Esophagus muscularis mucosa (tissue), 4 donors: Measurements from ENCODE around the gene B9D1. TPM values are rescaled to one million over a fixed set of nuclear protein-coding genes. Genes with fewer than 3 reads are reported as not detected.

Experiments
- DNase-seq: peaks from one replicate; pipeline ENCODE4 v3.0.0-alpha.2; 2017; ENCODE audit errors: extremely low spot score
- H3K27ac ChIP-seq, 4 donors: fragments of 200-600 bp; sonication (generic); replicated peaks in 1 of 4; 1 replicate in 3 of 4; 2 replicates in 1 of 4; pipeline ENCODE4 v1.5.1; 2016 to 2019; ENCODE audit warnings: mild to moderate bottlenecking in 1 of 4
- H3K27me3 ChIP-seq, 4 donors: fragments of 200-600 bp; sonication (generic); one replicate each; pipeline versions ENCODE4 v1.5.1 to v1.6.0; 2016 to 2019
- H3K36me3 ChIP-seq, 4 donors: fragments of 200-600 bp; sonication (generic); one replicate each; pipeline ENCODE4 v1.5.1; 2016 to 2019
- H3K4me1 ChIP-seq, 4 donors: fragments of 200-600 bp; sonication (generic); one replicate each; pipeline ENCODE4 v1.5.1; 2016 to 2019
- H3K4me3 ChIP-seq, 4 donors: fragments of 200-600 bp; sonication (generic); 1 replicate in 2 of 4; 2 replicates in 2 of 4; pipeline ENCODE4 v1.5.1; 2016 to 2019; ENCODE audit warnings: mild to moderate bottlenecking in 4 of 4, moderate library complexity in 1 of 4
- H3K9me3 ChIP-seq, 4 donors: fragments of 200-600 bp; sonication (generic); 1 replicate in 3 of 4; 2 replicates in 1 of 4; pipeline ENCODE4 v1.5.1; 2016 to 2019
- CTCF ChIP-seq, 3 experiments: fragments of 200-600 bp in 2 of 3; fragments of 450-650 bp in 1 of 3; sonication (generic) in 2 of 3; IDR thresholded peaks; one replicate each; pipeline ENCODE4 v1.5.1; 2017 to 2019; ENCODE audit warnings: antibody characterized with exemption in 3 of 3, mild to moderate bottlenecking in 2 of 3, moderate library complexity in 1 of 3
- EP300 ChIP-seq: sonication (generic); formaldehyde crosslinking; IDR thresholded peaks from one replicate; pipeline ENCODE4 v1.6.1; 2017; ENCODE audit warnings: antibody characterized with exemption
- POLR2A ChIP-seq: fragments of 450-650 bp; IDR thresholded peaks from one replicate; pipeline ENCODE4 v1.6.1; 2017; ENCODE audit warnings: antibody characterized with exemption, moderate library complexity, mild to moderate bottlenecking, low read depth
- POLR2AphosphoS5 ChIP-seq, 2 donors: sonication (generic); formaldehyde crosslinking; IDR thresholded peaks; one replicate each; pipeline ENCODE4 v1.6.1; 2017; ENCODE audit warnings: antibody characterized with exemption in 2 of 2
- WGBS: methylation state at CpG from one replicate; pipeline ENCODE4 v1.1.5; 2018; 5-methylcytosine and 5-hydroxymethylcytosine counted together
- intact Hi-C: fragments of 100-400 bp; cut with DNase I; formaldehyde crosslinking; loops from one replicate; pipeline ENCODE4 v1.15.1; 2023
- small RNA-seq, 3 donors: library from RNA; depleted of rRNA; stranded (forward); fragments of <200 nt; gene quantifications; one replicate each; pipeline ENCODE3, GENCODE V24; 2016
- total RNA-seq, 4 donors: library from RNA; depleted of rRNA; stranded (reverse); fragments of >200 nt; gene quantifications; one replicate each; pipeline versions ENCODE4 v1.1.0 to v1.2.1, GENCODE V29; 2016

B9D1 gene
- total RNA-seq, 4 donors from 2014 or later, result 9.5 to 13.8 (median 9.9) TPM

- DNase-seq, result no peak
- Histone ChIP-seq H3K4me3 (no peak overlapping the region), H3K27ac (no peak overlapping the region), H3K9me3 (no peaks in the 10 kb centered on the region), H3K36me3 (no peaks in the 10 kb centered on the region), H3K4me1 (peaks cover 48 to 78% (median 65%) of the 10 kb centered on the region in 4 donors), H3K27me3 (no peaks in the 10 kb centered on the region)
- WGBS, result 66% methylated on average over 6 of the region's 6 CpGs
- intact Hi-C loops, result no loop called here
- no peak for TF ChIP-seq POLR2A
- TF ChIP-seq POLR2AphosphoS5 (IDR thresholded peaks at IDR 0.05), result no peak
- TF ChIP-seq EP300, result no peak
- no peak for TF ChIP-seq CTCF (IDR thresholded peaks at IDR 0.05)
Measured at GRCh38 chr17:19298569-19299213, 63.8 kb downstream of the B9D1 start.

GRCh38 chr17:19296786-19297778, 65.4 kb downstream of the B9D1 start:
- Histone ChIP-seq H3K27ac (no peak overlapping the region), H3K4me1 (peaks cover 36 to 68% (median 52%) of the 10 kb centered on the region in 4 donors), H3K9me3 (no peaks in the 10 kb centered on the region), H3K4me3 (no peak overlapping the region), H3K27me3 (no peaks in the 10 kb centered on the region), H3K36me3 (no peaks in the 10 kb centered on the region)
- intact Hi-C loops, result no loop called here
- TF ChIP-seq POLR2A, result no peak
- no peak for TF ChIP-seq POLR2AphosphoS5 (IDR thresholded peaks at IDR 0.05)
- TF ChIP-seq EP300, result no peak
- no peak for TF ChIP-seq CTCF (IDR thresholded peaks at IDR 0.05)
- 77% methylated on average over 11 of the region's 11 CpGs for WGBS
- DNase-seq, result no peak

GRCh38 chr17:19295473-19296135, 66.9 kb downstream of the B9D1 start:
- H3K4me3 ChIP-seq, result no peak overlapping the region
- H3K27ac ChIP-seq, result no peak overlapping the region
- 72% methylated on average over 7 of the region's 8 CpGs for WGBS
- intact Hi-C loops, result no loop called here
- H3K9me3 ChIP-seq, result no peaks in the 10 kb centered on the region
- H3K27me3 ChIP-seq, result no peaks in the 10 kb centered on the region
- no peak for DNase-seq
- TF ChIP-seq POLR2A (no peak), EP300 (no peak), CTCF (IDR thresholded peaks at IDR 0.05) (no peak), POLR2AphosphoS5 (IDR thresholded peaks at IDR 0.05) (no peak)
- H3K4me1 ChIP-seq, result peaks cover 43 to 73% (median 55%) of the 10 kb centered on the region in 4 donors
- H3K36me3 ChIP-seq, result no peaks in the 10 kb centered on the region

DNA sequence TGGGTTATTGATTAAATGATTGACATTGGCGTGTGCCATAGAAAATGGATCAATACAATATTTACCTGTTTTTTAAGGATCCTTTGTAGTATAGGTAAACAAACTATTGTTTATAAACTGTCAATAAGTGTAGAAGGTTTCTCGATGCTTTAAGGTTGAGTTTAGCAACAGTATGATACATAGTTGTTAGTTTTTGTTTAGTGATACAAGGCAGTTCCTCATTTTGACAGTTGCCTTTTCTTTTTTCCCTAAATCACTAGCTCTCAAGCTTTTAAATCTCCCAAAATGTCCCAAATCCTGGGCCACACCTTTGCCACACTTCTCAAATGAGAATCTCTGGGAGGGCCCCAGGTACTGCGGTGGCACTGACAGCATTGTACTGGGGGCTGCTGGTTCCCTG, 68.1 kb downstream of the B9D1 start:
- Histone ChIP-seq H3K27me3 (no peaks in the 10 kb centered on the region), H3K36me3 (no peaks in the 10 kb centered on the region), H3K4me1 (peaks cover 47 to 77% (median 61%) of the 10 kb centered on the region in 4 donors), H3K27ac (no peak overlapping the region), H3K4me3 (no peak overlapping the region), H3K9me3 (no peaks in the 10 kb centered on the region)
- 83% methylated on average over 3 of the region's 3 CpGs for WGBS
- no peak for DNase-seq
- intact Hi-C loops, result no loop called here
- TF ChIP-seq POLR2AphosphoS5 (IDR thresholded peaks at IDR 0.05) (no peak), EP300 (no peak), POLR2A (no peak), CTCF (IDR thresholded peaks at IDR 0.05) (no peak)

Small RNAs within 50 kb of the gene (small RNA-seq; reads per million reads assigned to genes)
- 5.6 to 7.8 (median 5.7) reads per million in 3 donors for gene MIR1180

Other genes starting within 250 kb of the B9D1 start
- 1 to 10 TPM in 3 of 4 donors, not detected in 1; 1.5 to 2.1 (median 1.7) TPM for gene GRAPL, start 235.1 kb downstream of the B9D1 start, total RNA-seq
- 10 to 100 TPM; 26.5 to 49.2 (median 38.9) TPM for gene EPN2, start 125.4 kb downstream of the B9D1 start, total RNA-seq
- gene MAPK7, start 15.8 kb upstream of the B9D1 start, total RNA-seq, result 10 to 100 TPM; 26.3 to 41.4 (median 33.2) TPM
- 100 to 1,000 TPM; 127 to 315 (median 226) TPM for gene MFAP4, start 24.5 kb upstream of the B9D1 start, total RNA-seq
- 1 to 10 TPM; 2.3 to 5.4 (median 4.3) TPM for gene RNF112, start 48.5 kb upstream of the B9D1 start, total RNA-seq
- 1 to 10 TPM in 1 of 4 donors, under 1 TPM in 1, not detected in 2; 0.17 to 1.8 TPM for gene SLC47A1, start 171.1 kb upstream of the B9D1 start, total RNA-seq